MM.1S (cell line): ENCODE data around the gene MYH11.

Source experiments
- CTCF ChIP-seq: fragments of 300-600 bp; sonication (generic); IDR thresholded peaks from 2 replicates; pipeline ENCODE4 v1.5.1; 2016; ENCODE audit warnings: antibody characterized with exemption, low read length, mixed read lengths
- EZH2 ChIP-seq: fragments of 300-600 bp; sonication (generic); optimal IDR thresholded peaks from 2 replicates; pipeline ENCODE3; 2017; ENCODE audit warnings: low read depth, mild to moderate bottlenecking, antibody characterized with exemption, low read length, mixed read lengths

GRCh38 chr16:15897834-15898254 is 41.0 kb upstream of the MYH11 start:
- no peak for TF ChIP-seq CTCF
- no peak for TF ChIP-seq EZH2
